Stomach smooth muscle (tissue), 2 donors: ENCODE measurements around the gene AP3S1.
A peak's percentile ranks its signal among the peaks of the same experiment; 100 is the strongest.
"Not testable (repeated sequence)": the region's sequence is repeated elsewhere in the genome, so short reads cannot be mapped to it uniquely, and the experiment has no call there.

Experiments
- H3K27ac ChIP-seq: one replicate; pipeline ENCODE4 v1.7.0; 2013; ENCODE audit warnings: mild to moderate bottlenecking, low read length, inconsistent platforms
- H3K27me3 ChIP-seq, 2 donors: one replicate each; pipeline ENCODE4 v1.7.0; 2013; ENCODE audit warnings: low read length in 2 of 2; ENCODE audit not compliant: insufficient read depth in 2 of 2, control insufficient read depth in 1 of 2
- H3K36me3 ChIP-seq, 2 donors: one replicate each; pipeline ENCODE4 v1.7.0; 2013; ENCODE audit warnings: low read length in 2 of 2; ENCODE audit not compliant: control insufficient read depth in 2 of 2, insufficient read depth in 2 of 2
- H3K4me1 ChIP-seq: one replicate; pipeline ENCODE4 v1.7.0; 2013; ENCODE audit warnings: low read length; ENCODE audit not compliant: control insufficient read depth, insufficient read depth
- H3K4me3 ChIP-seq, 2 donors: one replicate each; pipeline ENCODE4 v1.7.0; 2013; ENCODE audit warnings: low read length in 2 of 2
- H3K9ac ChIP-seq, 2 donors: one replicate each; pipeline ENCODE4 v1.7.0; 2013; ENCODE audit warnings: low read length in 2 of 2, mild to moderate bottlenecking in 1 of 2
- H3K9me3 ChIP-seq, 2 donors: one replicate each; pipeline ENCODE4 v1.7.0; 2013; ENCODE audit warnings: low read length in 2 of 2; ENCODE audit not compliant: control insufficient read depth in 2 of 2
- donor health status: healthy.
- donor health status: Pancreatic carcinoma.

Gene AP3S1

GRCh38 chr5:115824983-115825382, 16.8 kb upstream of the AP3S1 start:
- not testable (repeated sequence) for H3K27me3 ChIP-seq, H3K9ac ChIP-seq, H3K4me3 ChIP-seq, H3K27ac ChIP-seq, H3K9me3 ChIP-seq, H3K36me3 ChIP-seq, H3K4me1 ChIP-seq

DNA sequence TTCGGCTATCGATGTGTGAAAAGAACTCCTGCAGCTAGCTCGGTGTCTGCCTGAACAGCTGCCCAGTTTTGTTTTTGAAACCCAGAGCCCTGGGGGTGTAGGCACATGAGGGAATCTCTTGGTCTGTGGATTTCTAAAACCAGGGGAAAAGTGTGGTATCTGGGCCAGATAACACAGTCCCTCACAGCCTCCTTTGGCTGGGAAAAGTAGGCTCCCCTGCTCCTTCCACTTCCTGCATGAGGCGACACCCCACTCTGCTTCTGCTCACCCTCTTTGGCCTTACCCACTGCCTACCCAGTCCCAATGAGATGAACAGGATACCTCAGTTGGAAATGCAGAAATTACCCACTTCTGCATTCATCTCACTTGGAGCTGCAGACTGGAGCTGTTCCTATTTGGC, 15.8 kb upstream of the AP3S1 start:
- Histone ChIP-seq H3K4me3 (no peak overlapping the region), H3K9ac (no peak overlapping the region), H3K4me1 (no peaks in the 10 kb centered on the region), H3K36me3 (peaks cover 0 to 7% of the 10 kb centered on the region in 2 donors), H3K27me3 (no peaks in the 10 kb centered on the region), H3K27ac (no peak overlapping the region), H3K9me3 (no peaks in the 10 kb centered on the region)

- Histone ChIP-seq H3K4me3 (no peak overlapping the region), H3K36me3 (peaks cover 5 to 17% of the 10 kb centered on the region in 2 donors), H3K4me1 (no peaks in the 10 kb centered on the region), H3K27ac (no peak overlapping the region), H3K9me3 (no peaks in the 10 kb centered on the region), H3K27me3 (no peaks in the 10 kb centered on the region), H3K9ac (no peak overlapping the region)
Observed at GRCh38 chr5:115829913-115830312, 11.8 kb upstream of the AP3S1 start.

DNA sequence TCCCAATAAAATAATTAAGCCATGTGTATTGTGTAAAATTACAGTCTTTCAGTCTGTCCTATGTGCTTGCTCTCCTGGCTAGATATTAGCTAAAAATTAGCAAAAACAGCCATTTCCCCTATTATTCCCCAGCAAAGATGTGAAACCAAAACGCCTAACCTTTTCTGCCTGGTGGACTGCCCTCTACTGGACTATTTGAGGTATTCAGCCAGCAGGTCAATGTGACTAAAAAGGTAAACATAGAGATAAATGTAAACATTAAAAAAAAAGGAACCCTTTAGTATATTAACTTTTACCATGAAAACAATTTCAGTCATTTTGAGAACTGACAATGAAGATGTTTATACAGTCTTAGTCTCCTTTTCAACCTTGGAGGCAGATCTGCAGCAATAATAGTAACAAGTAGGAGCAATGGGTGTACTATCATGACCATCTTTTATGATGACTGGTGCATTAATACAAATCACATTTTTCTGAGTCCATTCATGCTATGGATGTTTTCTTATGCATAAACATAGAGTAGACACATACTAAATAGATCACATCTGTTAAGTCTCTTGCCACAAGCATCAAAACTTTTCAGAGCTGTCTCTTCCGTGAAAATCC, 10.5 kb upstream of the AP3S1 start:
- Histone ChIP-seq H3K27me3 (no peaks in the 10 kb centered on the region), H3K4me1 (no peaks in the 10 kb centered on the region), H3K36me3 (peaks cover 9 to 26% of the 10 kb centered on the region in 2 donors), H3K27ac (no peak overlapping the region), H3K9me3 (no peaks in the 10 kb centered on the region), H3K4me3 (no peak overlapping the region), H3K9ac (no peak overlapping the region)

- Histone ChIP-seq H3K27me3 (no peaks in the 10 kb centered on the region), H3K9ac (no peak overlapping the region), H3K27ac (no peak overlapping the region), H3K4me3 (no peak overlapping the region), H3K9me3 (no peaks in the 10 kb centered on the region), H3K36me3 (peaks cover 9 to 26% of the 10 kb centered on the region in 2 donors), H3K4me1 (peaks cover 8% of the 10 kb centered on the region)
Observed at GRCh38 chr5:115835481-115835880, 6.3 kb upstream of the AP3S1 start.

DNA sequence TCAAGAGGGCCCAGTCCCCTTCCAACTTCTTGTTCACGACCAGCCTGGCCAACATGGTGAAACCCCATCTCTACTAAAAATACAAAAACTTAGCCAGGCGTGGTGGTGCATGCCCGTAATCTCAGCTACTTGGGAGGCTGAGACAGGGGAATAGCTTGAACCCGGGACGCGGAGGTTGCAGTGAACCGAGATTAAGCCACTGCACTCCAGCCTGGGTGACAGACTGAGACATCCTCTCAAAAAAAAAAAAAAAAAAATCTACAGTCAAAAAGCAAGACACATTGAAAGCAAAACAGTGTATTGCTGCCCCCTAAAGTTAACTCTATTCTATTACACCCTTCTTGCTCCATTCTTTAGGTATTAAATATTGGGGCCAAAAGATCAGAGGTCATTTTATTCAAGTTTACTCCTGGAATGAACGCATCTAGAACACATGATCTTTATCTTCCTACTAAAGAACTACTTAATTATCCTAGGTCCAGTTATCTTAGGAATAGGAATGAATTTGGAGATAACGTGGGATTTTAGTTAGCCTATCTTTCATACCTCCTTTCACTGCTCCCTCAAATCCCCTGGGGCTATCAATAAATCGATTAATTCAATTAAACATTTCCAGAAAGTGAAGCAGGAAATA, 2.7 kb upstream of the AP3S1 start:
- Histone ChIP-seq H3K4me1 (peaks cover 12% of the 10 kb centered on the region), H3K4me3 (peak overlapping the region in 1 of 2 donors; percentile 36), H3K27ac (no peak overlapping the region), H3K9ac (no peak overlapping the region), H3K36me3 (peaks cover 5 to 19% of the 10 kb centered on the region in 2 donors), H3K27me3 (no peaks in the 10 kb centered on the region), H3K9me3 (no peaks in the 10 kb centered on the region)

DNA sequence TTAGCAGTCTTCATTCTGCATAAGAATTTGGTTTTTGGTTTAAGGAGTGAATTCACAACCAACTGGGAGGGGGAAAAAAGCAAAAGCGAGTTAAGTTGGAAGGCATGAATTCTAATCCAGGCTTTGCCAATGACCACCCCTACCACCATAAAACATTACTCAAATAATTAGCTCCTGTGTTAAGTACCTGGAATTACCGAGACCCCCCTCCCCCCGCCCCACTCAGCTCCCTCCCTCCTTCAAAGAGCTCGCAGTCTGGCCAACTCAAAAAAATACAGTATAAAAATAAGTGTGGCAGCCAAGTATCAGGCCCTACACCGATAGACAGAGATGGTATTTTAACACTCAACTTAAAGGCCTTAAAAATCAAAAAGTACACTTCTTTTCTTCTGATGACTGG, 862 bp upstream of the AP3S1 start:
- Histone ChIP-seq H3K4me3 (peak overlapping the region; percentile 91 to 94), H3K27ac (peak overlapping the region; percentile 85), H3K27me3 (no peaks in the 10 kb centered on the region), H3K9me3 (no peaks in the 10 kb centered on the region), H3K36me3 (peaks cover 0 to 11% of the 10 kb centered on the region in 2 donors), H3K4me1 (peaks cover 20% of the 10 kb centered on the region), H3K9ac (peak overlapping the region; percentile 89 to 90)

DNA sequence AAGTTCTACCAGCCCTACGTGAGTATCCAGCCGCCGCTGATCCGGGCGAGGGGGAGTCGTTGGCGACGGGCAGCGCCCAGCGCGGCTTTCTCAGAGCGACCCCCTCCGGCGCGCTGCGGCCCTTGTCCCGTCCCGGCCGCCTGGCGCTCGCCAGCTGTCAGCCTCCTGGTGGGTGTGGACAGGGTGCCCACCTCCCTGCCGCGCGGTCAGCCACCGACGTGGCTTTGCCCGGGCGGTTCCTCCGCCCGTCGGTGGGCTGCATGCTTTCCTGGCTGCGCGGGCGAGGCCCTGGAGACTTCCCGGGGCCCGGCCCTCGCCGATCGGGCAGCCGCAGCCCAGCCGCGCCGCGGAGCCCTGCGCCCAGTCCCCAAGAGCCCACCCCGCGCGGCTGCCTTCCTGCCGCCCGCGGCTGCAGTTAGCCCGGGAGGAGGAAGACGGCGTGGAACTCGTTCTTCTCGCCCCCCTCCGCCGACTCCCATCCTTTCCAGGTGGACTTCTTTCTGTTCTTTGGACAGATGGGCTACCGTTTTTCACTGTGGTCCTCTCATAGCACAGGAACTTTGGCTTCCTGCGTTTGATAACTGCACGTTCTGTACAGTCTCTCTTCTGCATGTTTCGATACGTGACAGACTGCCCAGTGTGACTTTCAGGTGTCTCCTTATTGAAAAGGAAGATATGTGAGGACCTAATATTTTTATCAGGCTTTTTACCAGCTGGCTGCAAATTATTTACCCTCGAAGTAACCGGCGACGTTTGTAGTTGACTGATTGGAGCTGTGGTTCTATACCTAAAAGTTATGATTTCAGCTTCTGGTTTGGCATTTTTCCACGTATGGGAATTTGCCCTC, 577 bp downstream of the AP3S1 start:
- no peaks in the 10 kb centered on the region for H3K9me3 ChIP-seq
- H3K27me3 ChIP-seq, result no peaks in the 10 kb centered on the region
- peak overlapping the region; percentile 81 to 90 for H3K9ac ChIP-seq
- H3K4me3 ChIP-seq, result peak overlapping the region; percentile 91 to 94
- peaks cover 20% of the 10 kb centered on the region for H3K4me1 ChIP-seq
- H3K27ac ChIP-seq, result peak overlapping the region; percentile 85
- H3K36me3 ChIP-seq, result peaks cover 0 to 5% of the 10 kb centered on the region in 2 donors

GRCh38 chr5:115842952-115843351, 1.2 kb downstream of the AP3S1 start:
- peak overlapping the region; percentile 81 to 90 for H3K9ac ChIP-seq

DNA sequence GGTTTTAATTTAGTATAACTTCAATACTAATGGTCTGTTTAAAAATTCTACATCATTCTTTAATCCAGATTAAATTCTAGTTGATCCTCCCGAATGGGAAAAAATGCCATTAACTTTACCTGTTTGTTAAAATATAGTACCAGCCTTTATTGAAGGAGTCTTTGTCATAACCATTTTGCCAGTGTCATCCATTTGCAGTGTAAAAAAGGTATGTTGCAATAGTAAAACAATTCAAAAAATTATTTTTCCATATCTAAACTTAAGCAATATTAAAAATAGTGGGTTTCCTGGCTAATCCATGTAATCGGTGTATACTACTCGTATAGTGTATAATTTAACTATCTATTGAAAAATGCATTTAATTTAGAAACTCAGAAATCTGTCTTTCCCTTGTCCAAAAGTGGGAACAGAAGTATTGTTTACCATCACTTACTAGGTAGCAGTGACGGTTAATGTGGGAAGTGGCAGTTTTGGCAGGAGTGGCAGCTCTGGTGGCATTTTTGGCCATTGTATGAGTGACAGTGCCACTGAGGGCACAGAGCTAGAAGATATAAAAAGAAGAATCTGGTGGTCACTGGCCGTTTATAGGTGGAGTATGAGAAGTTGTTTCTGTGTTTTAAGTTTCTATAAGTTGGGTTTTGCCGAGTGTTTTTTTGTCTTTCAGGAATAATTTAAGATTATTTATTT, 1.9 kb downstream of the AP3S1 start:
- no peak overlapping the region for H3K27ac ChIP-seq
- H3K9ac ChIP-seq, result no peak overlapping the region
- H3K27me3 ChIP-seq, result no peaks in the 10 kb centered on the region

More at GRCh38 chr5:115842952-115843351, 1.2 kb downstream of the AP3S1 start:
- H3K27me3 ChIP-seq, result no peaks in the 10 kb centered on the region
- peak overlapping the region; percentile 91 to 94 for H3K4me3 ChIP-seq
- H3K9me3 ChIP-seq, result no peaks in the 10 kb centered on the region
- H3K4me1 ChIP-seq, result peaks cover 20% of the 10 kb centered on the region
- H3K36me3 ChIP-seq, result peaks cover 0 to 3% of the 10 kb centered on the region in 2 donors
- peak overlapping the region; percentile 85 for H3K27ac ChIP-seq

More for the DNA sequence above, 1.9 kb downstream of the AP3S1 start:
- Histone ChIP-seq H3K9me3 (no peaks in the 10 kb centered on the region), H3K4me1 (peaks cover 16% of the 10 kb centered on the region), H3K4me3 (peak overlapping the region in 1 of 2 donors; percentile 94), H3K36me3 (no peaks in the 10 kb centered on the region)
